Trophoblast cell (in vitro differentiated cells and primary cell): ENCODE data around the gene PEF1.
A peak's percentile ranks its signal among the peaks of the same experiment; 100 is the strongest.

ENCODE experiments used
- DNase-seq, 2 donors: peaks; one replicate each; pipeline ENCODE4 v3.0.0-alpha.2; 2016
- H2AFZ ChIP-seq: 2 replicates; pipeline ENCODE4 v1.6.1; 2013; ENCODE audit warnings: low read length, moderate library complexity, mild to moderate bottlenecking; ENCODE audit not compliant: insufficient read depth, poor library complexity
- H2AK5ac ChIP-seq: 2 replicates; pipeline ENCODE4 v1.6.1; 2013; ENCODE audit warnings: mild to moderate bottlenecking, low read length
- H2BK120ac ChIP-seq: 2 replicates; pipeline ENCODE4 v1.6.1; 2013; ENCODE audit warnings: low read length, mild to moderate bottlenecking, moderate library complexity; ENCODE audit not compliant: insufficient read depth, poor library complexity
- H2BK12ac ChIP-seq: 2 replicates; pipeline ENCODE4 v1.6.1; 2013; ENCODE audit warnings: mild to moderate bottlenecking, low read length, moderate library complexity
- H2BK5ac ChIP-seq: 2 replicates; pipeline ENCODE4 v1.6.1; 2013; ENCODE audit warnings: low read length, low read depth, moderate library complexity, mild to moderate bottlenecking; ENCODE audit not compliant: poor library complexity
- H3K14ac ChIP-seq: 2 replicates; pipeline ENCODE4 v1.6.1; 2013; ENCODE audit warnings: mild to moderate bottlenecking, low read length
- H3K18ac ChIP-seq: 2 replicates; pipeline ENCODE4 v1.6.1; 2013; ENCODE audit warnings: mild to moderate bottlenecking, low read length
- H3K23ac ChIP-seq: 2 replicates; pipeline ENCODE4 v1.6.1; 2013; ENCODE audit warnings: low read length
- H3K27ac ChIP-seq: 2 replicates; pipeline ENCODE4 v1.5.1; 2013; ENCODE audit warnings: low read depth, mild to moderate bottlenecking, inconsistent platforms, low read length, moderate library complexity
- H3K27me3 ChIP-seq: 2 replicates; pipeline ENCODE4 v1.6.1; 2013; ENCODE audit warnings: inconsistent platforms, mild to moderate bottlenecking, low read length, moderate library complexity; ENCODE audit not compliant: insufficient read depth
- H3K36me3 ChIP-seq, 2 experiments: 1 replicate in 1 of 2; 2 replicates in 1 of 2; pipeline ENCODE4 v1.6.1; 2013; ENCODE audit warnings: low read length in 2 of 2, mild to moderate bottlenecking in 2 of 2, moderate library complexity in 1 of 2; ENCODE audit not compliant: insufficient read depth in 2 of 2, control insufficient read depth in 1 of 2
- H3K4ac ChIP-seq: 2 replicates; pipeline ENCODE4 v1.6.1; 2013; ENCODE audit warnings: low read depth, mild to moderate bottlenecking, low read length, moderate library complexity
- H3K4me1 ChIP-seq, 2 experiments: 1 replicate in 1 of 2; 2 replicates in 1 of 2; pipeline ENCODE4 v1.6.1; 2013; ENCODE audit warnings: low read length in 2 of 2, mild to moderate bottlenecking in 2 of 2, moderate library complexity in 1 of 2; ENCODE audit not compliant: insufficient read depth in 2 of 2, control insufficient read depth in 1 of 2
- H3K4me2 ChIP-seq: 2 replicates; pipeline ENCODE4 v1.6.1; 2013; ENCODE audit warnings: inconsistent platforms, mild to moderate bottlenecking, low read length, moderate library complexity
- H3K4me3 ChIP-seq: 2 replicates; pipeline ENCODE4 v1.5.1; 2013; ENCODE audit warnings: mild to moderate bottlenecking, low read depth, low read length, inconsistent platforms
- H3K79me1 ChIP-seq: one replicate; pipeline ENCODE4 v1.6.1; 2013; ENCODE audit warnings: low read length
- H3K79me2 ChIP-seq: 2 replicates; pipeline ENCODE4 v1.6.1; 2013; ENCODE audit warnings: low read length, mild to moderate bottlenecking; ENCODE audit not compliant: control insufficient read depth, insufficient read depth, poor library complexity
- H3K9ac ChIP-seq: 2 replicates; pipeline ENCODE4 v1.6.1; 2013; ENCODE audit warnings: mild to moderate bottlenecking, low read length
- H3K9me3 ChIP-seq: 2 replicates; pipeline ENCODE4 v1.6.1; 2013; ENCODE audit warnings: low read depth, mild to moderate bottlenecking, control low read depth, inconsistent platforms, low read length; ENCODE audit not compliant: insufficient read depth
- H4K12ac ChIP-seq: 2 replicates; pipeline ENCODE4 v1.6.1; 2013; ENCODE audit warnings: low read depth, mild to moderate bottlenecking, low read length, moderate library complexity
- H4K8ac ChIP-seq: 2 replicates; pipeline ENCODE4 v1.6.1; 2013; ENCODE audit warnings: low read depth, mild to moderate bottlenecking, low read length, moderate library complexity
- H4K91ac ChIP-seq: one replicate; pipeline ENCODE4 v1.6.1; 2013; ENCODE audit warnings: low read depth, mild to moderate bottlenecking, low read length, moderate library complexity
- WGBS: extraction: QIAGEN DNeasy Blood & Tissue Kit; methylation state at CpG from one replicate; pipeline ENCODE4 v1.1.7; 2013; ENCODE audit warnings: missing lambda C conversion rate; ENCODE audit not compliant: insufficient read length, insufficient coverage; ENCODE audit errors: extremely low coverage; 5-methylcytosine and 5-hydroxymethylcytosine counted together

The PEF1 gene

DNA sequence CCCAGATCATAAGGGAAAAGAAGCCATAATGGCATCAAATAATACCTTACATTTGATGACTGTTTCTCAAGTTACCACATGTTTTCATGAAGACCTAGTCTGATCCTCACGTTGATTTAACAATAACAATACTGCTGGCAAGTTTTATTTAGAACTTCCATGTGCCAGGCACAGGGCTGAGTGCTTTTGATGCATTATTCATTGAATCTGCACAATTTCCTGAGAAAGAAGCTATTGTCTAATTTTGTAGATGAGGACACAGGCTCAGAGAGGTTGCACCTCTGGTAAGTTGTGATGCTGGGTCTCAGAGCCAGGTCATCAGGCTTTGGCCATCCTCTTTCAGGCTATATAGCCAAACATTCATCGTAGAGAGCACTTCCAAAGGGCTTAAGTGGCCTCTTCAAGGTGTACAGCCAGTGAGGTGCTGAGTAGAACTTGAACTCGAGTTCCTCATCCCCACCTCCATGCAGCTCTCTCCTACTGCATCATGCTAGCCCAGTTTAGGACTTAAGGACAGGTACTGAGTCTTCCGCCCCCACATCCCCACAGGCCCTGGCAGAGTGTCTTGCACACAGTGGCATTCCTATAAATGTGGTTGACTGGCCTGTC lies 8.3 kb upstream of the PEF1 start:
- H3K4me1 ChIP-seq = peaks cover 38 to 49% of the 10 kb centered on the region in 2 experiments
- peak overlapping the region; percentile 70 for H2AK5ac ChIP-seq
- peak overlapping the region; percentile 83 for H4K91ac ChIP-seq
- no peak overlapping the region for H2AFZ ChIP-seq
- no CpG with 5 or more reads among the region's 4 CpGs for WGBS
- peaks cover 56% of the 10 kb centered on the region for H3K79me1 ChIP-seq
- peak overlapping the region; percentile 45 for H2BK120ac ChIP-seq
- H3K9me3 ChIP-seq = no peaks in the 10 kb centered on the region
- peak overlapping the region; percentile 86 for H2BK12ac ChIP-seq
- H3K27ac ChIP-seq = peak overlapping the region; percentile 97
- H3K4ac ChIP-seq = peak overlapping the region; percentile 19
- H3K14ac ChIP-seq = peak overlapping the region; percentile 90
- no peak overlapping the region for H3K4me3 ChIP-seq
- no peak overlapping the region for H4K12ac ChIP-seq
- H3K4me2 ChIP-seq = no peak overlapping the region
- H3K27me3 ChIP-seq = no peaks in the 10 kb centered on the region
- peaks cover 10% of the 10 kb centered on the region for H3K79me2 ChIP-seq
- peak overlapping the region; percentile 67 for H3K18ac ChIP-seq
- H3K23ac ChIP-seq = no peak overlapping the region
- no peak for DNase-seq
- H3K9ac ChIP-seq = no peak overlapping the region
- H3K36me3 ChIP-seq = peaks cover 28 to 37% of the 10 kb centered on the region in 2 experiments
- H2BK5ac ChIP-seq = peak overlapping the region; percentile 77
- H4K8ac ChIP-seq = peak overlapping the region; percentile 22

DNA sequence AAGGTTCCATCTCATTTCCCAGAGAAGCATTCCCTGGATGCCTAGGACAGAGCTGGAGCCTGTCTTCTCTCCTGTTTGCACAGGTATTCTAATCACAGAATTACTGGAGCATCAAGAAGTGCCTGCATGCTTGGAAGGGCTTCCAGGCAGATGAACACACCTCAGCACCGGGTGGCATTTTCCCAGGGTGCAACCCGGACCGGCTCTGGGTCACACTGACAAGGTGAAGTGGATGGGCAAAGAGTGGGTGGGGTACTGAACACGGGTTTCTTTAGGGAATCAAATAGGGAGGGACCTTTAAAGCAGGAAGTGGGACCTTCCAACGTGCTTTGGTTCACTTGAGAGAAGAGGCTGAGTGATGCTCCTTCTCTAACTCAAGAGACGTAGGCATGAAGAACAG lies 7.1 kb upstream of the PEF1 start:
- Histone ChIP-seq H2BK12ac (peak overlapping the region; percentile 84), H3K79me2 (peaks cover 12% of the 10 kb centered on the region), H4K8ac (peak overlapping the region; percentile 44), H3K9ac (no peak overlapping the region), H2BK120ac (peak overlapping the region; percentile 92), H2AK5ac (peak overlapping the region; percentile 13), H4K91ac (peak overlapping the region; percentile 97), H3K14ac (peak overlapping the region; percentile 86), H3K4ac (peak overlapping the region; percentile 42), H3K23ac (no peak overlapping the region), H2AFZ (no peak overlapping the region), H3K27ac (peak overlapping the region; percentile 97), H3K79me1 (peaks cover 63% of the 10 kb centered on the region), H3K4me3 (no peak overlapping the region), H3K9me3 (no peaks in the 10 kb centered on the region), H2BK5ac (peak overlapping the region; percentile 98), H4K12ac (peak overlapping the region; percentile 14), H3K4me2 (no peak overlapping the region), H3K18ac (peak overlapping the region; percentile 83), H3K27me3 (no peaks in the 10 kb centered on the region), H3K4me1 (peaks cover 42 to 52% of the 10 kb centered on the region in 2 experiments), H3K36me3 (peaks cover 21 to 31% of the 10 kb centered on the region in 2 experiments)
- WGBS = no CpG with 5 or more reads among the region's 6 CpGs
- peak; percentile 23 to 65 for DNase-seq

DNA sequence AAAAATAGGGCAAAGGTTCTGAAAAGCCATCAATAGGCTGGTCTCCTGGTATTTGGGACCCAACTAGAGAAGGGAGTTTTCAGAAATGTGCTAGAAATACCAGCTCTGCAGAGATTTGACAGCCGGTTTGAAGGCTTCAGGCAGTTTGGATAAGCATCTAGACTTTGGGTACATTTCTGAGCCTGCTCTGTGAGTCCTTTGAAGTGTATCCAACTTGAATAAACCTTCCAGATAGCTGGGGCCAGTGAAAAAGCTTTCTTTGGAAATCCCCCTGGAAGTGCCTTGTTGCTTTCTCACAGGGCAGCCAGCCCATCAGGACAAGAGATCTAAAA lies 6.4 kb upstream of the PEF1 start:
- Histone ChIP-seq H3K4me1 (peaks cover 40 to 52% of the 10 kb centered on the region in 2 experiments), H3K79me1 (peaks cover 65% of the 10 kb centered on the region), H3K36me3 (peaks cover 21 to 28% of the 10 kb centered on the region in 2 experiments), H3K4ac (no peak overlapping the region), H3K9me3 (no peaks in the 10 kb centered on the region), H3K9ac (no peak overlapping the region), H2BK5ac (peak overlapping the region; percentile 98), H3K27me3 (no peaks in the 10 kb centered on the region), H2BK12ac (no peak overlapping the region), H3K79me2 (peaks cover 12% of the 10 kb centered on the region), H3K23ac (no peak overlapping the region), H2AFZ (no peak overlapping the region), H3K4me3 (no peak overlapping the region), H2AK5ac (no peak overlapping the region), H3K14ac (no peak overlapping the region), H4K8ac (no peak overlapping the region), H4K91ac (no peak overlapping the region), H3K18ac (no peak overlapping the region), H2BK120ac (peak overlapping the region; percentile 92), H3K27ac (peak overlapping the region; percentile 97), H3K4me2 (no peak overlapping the region), H4K12ac (no peak overlapping the region)
- peak; percentile 95 to 98 for DNase-seq
- no CpG with 5 or more reads among the region's 1 CpG for WGBS

DNA sequence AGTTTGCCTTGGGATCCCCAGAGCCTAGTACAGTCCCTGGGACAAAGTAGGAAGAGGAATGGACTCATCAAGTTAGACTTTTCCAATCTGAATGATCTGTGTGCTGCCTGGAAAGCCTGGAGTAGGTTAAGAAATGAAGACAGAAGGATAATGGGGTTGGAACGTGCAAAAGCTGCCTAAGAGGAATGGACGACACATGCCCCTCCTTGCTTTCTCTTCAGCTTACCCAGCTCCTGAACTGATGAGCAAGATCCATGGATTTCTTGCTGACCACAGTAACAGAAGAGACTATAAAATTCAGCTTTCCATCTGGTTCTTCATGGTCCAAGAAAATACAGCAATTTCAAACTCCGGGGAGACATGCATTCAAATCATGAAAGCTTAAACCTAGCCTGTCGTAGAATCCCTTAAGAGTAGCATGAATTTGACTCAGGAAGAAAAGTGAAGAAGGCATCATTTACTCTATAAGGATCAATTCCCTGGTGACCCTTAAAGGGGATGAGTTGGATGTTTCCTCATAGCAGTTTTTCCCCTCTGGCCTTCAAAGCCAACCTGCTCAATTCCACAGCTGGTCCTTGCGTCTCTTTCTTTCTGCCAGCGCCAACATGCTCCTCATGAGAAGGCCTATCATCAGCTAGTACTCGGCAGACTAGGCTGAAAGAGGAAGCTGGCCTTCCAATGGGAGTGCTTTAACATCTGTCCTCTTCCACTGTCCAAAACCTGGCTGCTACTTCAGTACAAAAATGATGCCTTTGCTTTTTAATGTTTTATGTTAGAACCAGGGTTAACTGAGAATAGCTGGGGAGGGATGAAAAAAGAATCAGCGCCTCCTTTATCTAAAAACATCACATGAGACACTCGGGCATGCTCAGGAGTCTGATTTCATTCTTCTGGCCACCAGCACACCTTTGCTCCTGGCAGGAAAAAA lies 5.7 kb upstream of the PEF1 start:
- peaks cover 62% of the 10 kb centered on the region for H3K79me1 ChIP-seq
- peak; percentile 32 to 56 for DNase-seq
- peak overlapping the region; percentile 40 for H2AFZ ChIP-seq
- H3K4ac ChIP-seq = peak overlapping the region; percentile 96
- H2AK5ac ChIP-seq = peak overlapping the region; percentile 94
- H2BK5ac ChIP-seq = peak overlapping the region; percentile 100
- H2BK120ac ChIP-seq = peak overlapping the region; percentile 99
- H3K23ac ChIP-seq = no peak overlapping the region
- H4K91ac ChIP-seq = peak overlapping the region; percentile 99
- peak overlapping the region; percentile 98 for H3K14ac ChIP-seq
- no peak overlapping the region for H3K4me3 ChIP-seq
- H3K4me1 ChIP-seq = peaks cover 36 to 47% of the 10 kb centered on the region in 2 experiments
- no CpG with 5 or more reads among the region's 9 CpGs for WGBS
- no peak overlapping the region for H3K9ac ChIP-seq
- peaks cover 19 to 24% of the 10 kb centered on the region in 2 experiments for H3K36me3 ChIP-seq
- no peaks in the 10 kb centered on the region for H3K27me3 ChIP-seq
- peak overlapping the region; percentile 87 for H4K8ac ChIP-seq
- H3K18ac ChIP-seq = peak overlapping the region; percentile 94
- H3K79me2 ChIP-seq = peaks cover 12% of the 10 kb centered on the region
- H3K27ac ChIP-seq = peak overlapping the region; percentile 97
- H4K12ac ChIP-seq = peak overlapping the region; percentile 64
- H2BK12ac ChIP-seq = peak overlapping the region; percentile 98
- H3K9me3 ChIP-seq = no peaks in the 10 kb centered on the region
- H3K4me2 ChIP-seq = peak overlapping the region; percentile 5
